ENCODE data around the gene COX8A.

The COX8A gene

GRCh38 chr11:64018310-64018709, 43.9 kb downstream of the COX8A start:
- no peak for DNase-seq (ENCODE audit: low read depth, low spot score)
- Histone ChIP-seq H3K36me3 (ENCODE audit: insufficient read depth, low read length) (no peaks in the 10 kb centered on the region), H3K27ac (no peak overlapping the region), H3K4me3 (no peak overlapping the region), H3K9ac (ENCODE audit: insufficient read length) (no peak overlapping the region), H3K9me3 (ENCODE audit: low read depth, low read length) (no peaks in the 10 kb centered on the region)
- TF ChIP-seq POLR2AphosphoS5 (IDR thresholded peaks at IDR 0.05; ENCODE audit: borderline replicate concordance, low read depth, low read length) (no peak), FOXP2 (optimal IDR thresholded peaks at IDR 0.05; ENCODE audit: control extremely low read depth, extremely low read length, insufficient read depth) (no peak), EZH2 (IDR thresholded peaks at IDR 0.05) (no peak)

GRCh38 chr11:64019106-64020037, 45.0 kb downstream of the COX8A start:
- Histone ChIP-seq H3K27ac (no peak overlapping the region), H3K9ac (ENCODE audit: insufficient read length) (no peak overlapping the region), H3K9me3 (ENCODE audit: low read depth, low read length) (no peaks in the 10 kb centered on the region), H3K4me3 (no peak overlapping the region), H3K36me3 (ENCODE audit: insufficient read depth, low read length) (no peaks in the 10 kb centered on the region)
- no peak for TF ChIP-seq FOXP2 (optimal IDR thresholded peaks at IDR 0.05; ENCODE audit: control extremely low read depth, extremely low read length, insufficient read depth)
- no peak for TF ChIP-seq POLR2AphosphoS5 (IDR thresholded peaks at IDR 0.05; ENCODE audit: borderline replicate concordance, low read depth, low read length)
- no peak for DNase-seq (ENCODE audit: low read depth, low spot score)

GRCh38 chr11:64020976-64021756, 46.7 kb downstream of the COX8A start:
- no peak for DNase-seq (ENCODE audit: low read depth, low spot score)
- Histone ChIP-seq H3K36me3 (ENCODE audit: insufficient read depth, low read length) (no peaks in the 10 kb centered on the region), H3K9me3 (ENCODE audit: low read depth, low read length) (no peaks in the 10 kb centered on the region), H3K9ac (ENCODE audit: insufficient read length) (no peak overlapping the region), H3K27ac (no peak overlapping the region), H3K4me3 (no peak overlapping the region)
- TF ChIP-seq FOXP2 (optimal IDR thresholded peaks at IDR 0.05; ENCODE audit: control extremely low read depth, extremely low read length, insufficient read depth) (no peak), POLR2AphosphoS5 (IDR thresholded peaks at IDR 0.05; ENCODE audit: borderline replicate concordance, low read depth, low read length) (no peak), EZH2 (IDR thresholded peaks at IDR 0.05) (no peak)

GRCh38 chr11:64021757-64022093, 47.3 kb downstream of the COX8A start:
- no peak for DNase-seq (ENCODE audit: low read depth, low spot score)
- no peaks in the 10 kb centered on the region for H3K36me3 ChIP-seq (ENCODE audit: insufficient read depth, low read length)

GRCh38 chr11:64022125-64022784, 47.8 kb downstream of the COX8A start:
- Histone ChIP-seq H3K9me3 (ENCODE audit: low read depth, low read length) (no peaks in the 10 kb centered on the region), H3K36me3 (ENCODE audit: insufficient read depth, low read length) (no peaks in the 10 kb centered on the region), H3K9ac (ENCODE audit: insufficient read length) (no peak overlapping the region), H3K27ac (peak overlapping the region; percentile 56; the same call in 1 of the 2 replicates), H3K4me3 (no peak overlapping the region)
- DNase-seq (ENCODE audit: low read depth, low spot score), result no peak
- TF ChIP-seq FOXP2 (optimal IDR thresholded peaks at IDR 0.05; ENCODE audit: control extremely low read depth, extremely low read length, insufficient read depth), result no peak
- TF ChIP-seq POLR2AphosphoS5 (IDR thresholded peaks at IDR 0.05; ENCODE audit: borderline replicate concordance, low read depth, low read length), result no peak
- no peak for TF ChIP-seq EZH2 (IDR thresholded peaks at IDR 0.05)

More at GRCh38 chr11:64021757-64022093, 47.3 kb downstream of the COX8A start:
- H3K27ac ChIP-seq, result no peak overlapping the region
- H3K9me3 ChIP-seq (ENCODE audit: low read depth, low read length), result no peaks in the 10 kb centered on the region
- H3K4me3 ChIP-seq, result no peak overlapping the region
- TF ChIP-seq FOXP2 (optimal IDR thresholded peaks at IDR 0.05; ENCODE audit: control extremely low read depth, extremely low read length, insufficient read depth) (no peak), EZH2 (IDR thresholded peaks at IDR 0.05) (no peak), POLR2AphosphoS5 (IDR thresholded peaks at IDR 0.05; ENCODE audit: borderline replicate concordance, low read depth, low read length) (no peak)
- no peak overlapping the region for H3K9ac ChIP-seq (ENCODE audit: insufficient read length)

GRCh38 chr11:64023712-64024710, 49.6 kb downstream of the COX8A start:
- Histone ChIP-seq H3K9me3 (ENCODE audit: low read depth, low read length) (no peaks in the 10 kb centered on the region), H3K4me3 (no peak overlapping the region), H3K36me3 (ENCODE audit: insufficient read depth, low read length) (no peaks in the 10 kb centered on the region), H3K9ac (ENCODE audit: insufficient read length) (no peak overlapping the region), H3K27ac (no peak overlapping the region)
- no peak for TF ChIP-seq EZH2 (IDR thresholded peaks at IDR 0.05)
- TF ChIP-seq POLR2AphosphoS5 (IDR thresholded peaks at IDR 0.05; ENCODE audit: borderline replicate concordance, low read depth, low read length), result no peak
- no peak for TF ChIP-seq FOXP2 (optimal IDR thresholded peaks at IDR 0.05; ENCODE audit: control extremely low read depth, extremely low read length, insufficient read depth)
- DNase-seq (ENCODE audit: low read depth, low spot score), result no peak

GRCh38 chr11:64025205-64025604, 50.8 kb downstream of the COX8A start:
- Histone ChIP-seq H3K9me3 (ENCODE audit: low read depth, low read length) (no peaks in the 10 kb centered on the region), H3K9ac (ENCODE audit: insufficient read length) (no peak overlapping the region), H3K4me3 (no peak overlapping the region), H3K27ac (no peak overlapping the region), H3K36me3 (ENCODE audit: insufficient read depth, low read length) (no peaks in the 10 kb centered on the region)
- TF ChIP-seq EZH2 (IDR thresholded peaks at IDR 0.05), result no peak
- no peak for TF ChIP-seq POLR2AphosphoS5 (IDR thresholded peaks at IDR 0.05; ENCODE audit: borderline replicate concordance, low read depth, low read length)
- TF ChIP-seq FOXP2 (optimal IDR thresholded peaks at IDR 0.05; ENCODE audit: control extremely low read depth, extremely low read length, insufficient read depth), result no peak
- no peak for DNase-seq (ENCODE audit: low read depth, low spot score)

Data from SK-N-MC (cell line).